Loucy (cell line): ENCODE results near the gene HOXA2.

Experiments used
- EZH2phosphoT487 ChIP-seq: fragments of 200-600 bp; IDR thresholded peaks from 2 replicates; pipeline ENCODE4 v1.6.1; 2018; ENCODE audit warnings: antibody characterized with exemption, mild to moderate bottlenecking, moderate library complexity, borderline replicate concordance
- TF ChIP-seq, protein P1 (sequence below): fragments of 200-600 bp; sonication (generic); conservative IDR thresholded peaks from 2 replicates; pipeline ENCODE4 v1.5.1; 2014; ENCODE audit warnings: mild to moderate bottlenecking, antibody characterized with exemption, low read length

GRCh38 chr7:27124902-27125689, 22.6 kb upstream of the HOXA2 start:
- no peak for TF ChIP-seq EZH2phosphoT487
- TF ChIP-seq, protein P1, sequence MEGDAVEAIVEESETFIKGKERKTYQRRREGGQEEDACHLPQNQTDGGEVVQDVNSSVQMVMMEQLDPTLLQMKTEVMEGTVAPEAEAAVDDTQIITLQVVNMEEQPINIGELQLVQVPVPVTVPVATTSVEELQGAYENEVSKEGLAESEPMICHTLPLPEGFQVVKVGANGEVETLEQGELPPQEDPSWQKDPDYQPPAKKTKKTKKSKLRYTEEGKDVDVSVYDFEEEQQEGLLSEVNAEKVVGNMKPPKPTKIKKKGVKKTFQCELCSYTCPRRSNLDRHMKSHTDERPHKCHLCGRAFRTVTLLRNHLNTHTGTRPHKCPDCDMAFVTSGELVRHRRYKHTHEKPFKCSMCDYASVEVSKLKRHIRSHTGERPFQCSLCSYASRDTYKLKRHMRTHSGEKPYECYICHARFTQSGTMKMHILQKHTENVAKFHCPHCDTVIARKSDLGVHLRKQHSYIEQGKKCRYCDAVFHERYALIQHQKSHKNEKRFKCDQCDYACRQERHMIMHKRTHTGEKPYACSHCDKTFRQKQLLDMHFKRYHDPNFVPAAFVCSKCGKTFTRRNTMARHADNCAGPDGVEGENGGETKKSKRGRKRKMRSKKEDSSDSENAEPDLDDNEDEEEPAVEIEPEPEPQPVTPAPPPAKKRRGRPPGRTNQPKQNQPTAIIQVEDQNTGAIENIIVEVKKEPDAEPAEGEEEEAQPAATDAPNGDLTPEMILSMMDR = no peak
